ENCODE results near the gene BCOR. TPM values are rescaled to one million over a fixed set of nuclear protein-coding genes. Genes with fewer than 3 reads are reported as not detected.

Gene BCOR
- total and polyA plus RNA-seq, 9 of the 15 experiments (the other 6 are each of a cell fraction or from before 2014, with no cell fraction given): 27.5 to 113 (median 37.6) TPM

DNA sequence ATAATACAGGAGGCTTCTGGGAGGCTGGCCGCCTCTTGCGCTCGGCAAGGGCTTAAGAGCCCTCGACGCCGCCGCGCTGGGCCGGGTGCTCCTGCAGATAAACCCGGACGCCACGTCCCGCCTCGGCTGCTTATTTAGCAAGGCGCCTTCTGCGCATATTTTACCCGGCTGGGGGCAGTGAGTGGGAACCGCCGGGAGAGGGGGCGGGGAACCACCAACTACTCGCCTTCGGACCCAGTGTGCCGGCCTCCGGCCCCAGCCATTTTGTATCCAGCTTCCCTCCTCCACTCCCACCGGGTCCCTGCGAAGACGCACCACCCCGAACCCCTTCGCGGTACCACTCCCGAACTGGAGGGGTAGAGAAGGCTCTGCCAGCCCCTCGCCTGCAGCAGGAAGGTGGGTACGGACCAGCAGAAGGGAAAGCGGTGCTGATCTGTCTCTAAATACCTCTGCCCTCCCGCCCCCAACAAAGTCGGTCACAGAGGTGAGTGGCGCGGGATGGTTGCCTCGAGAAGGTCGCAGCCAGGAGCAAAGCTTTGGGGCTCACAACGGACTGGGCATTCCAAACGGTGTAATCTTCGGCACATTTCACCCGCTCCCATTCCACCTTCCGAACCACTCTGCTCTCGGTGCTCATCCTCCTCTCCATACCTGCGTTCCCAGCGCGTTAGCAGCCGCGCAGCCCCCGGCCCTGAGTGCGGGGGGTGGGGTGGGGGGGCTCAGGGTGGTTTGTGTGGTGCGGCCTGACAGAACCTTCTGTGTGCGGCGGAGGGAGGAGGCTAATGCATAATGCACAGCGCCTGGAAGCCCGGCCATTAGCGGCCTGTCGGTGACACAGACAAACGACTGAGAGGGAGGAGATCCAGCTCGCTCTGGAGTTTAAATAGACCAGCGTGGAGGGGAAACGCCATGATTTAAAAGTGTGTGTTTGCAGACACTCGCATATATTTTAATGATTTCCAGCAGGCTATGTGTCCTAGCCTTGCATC, 4.9 kb upstream of the BCOR start (continued):
- TF ChIP-seq YY1 (IDR thresholded peaks at IDR 0.05; ENCODE audit: borderline replicate concordance in 1 of 3, control insufficient read depth in 1 of 3, extremely low read depth in 1 of 3, insufficient read depth in 3 of 3, insufficient read length in 1 of 3, insufficient replicate concordance in 2 of 3, low read depth in 1 of 3, low read length in 2 of 3): peak in 1 of 3 experiments; percentile 76
- TF ChIP-seq, protein P1, sequence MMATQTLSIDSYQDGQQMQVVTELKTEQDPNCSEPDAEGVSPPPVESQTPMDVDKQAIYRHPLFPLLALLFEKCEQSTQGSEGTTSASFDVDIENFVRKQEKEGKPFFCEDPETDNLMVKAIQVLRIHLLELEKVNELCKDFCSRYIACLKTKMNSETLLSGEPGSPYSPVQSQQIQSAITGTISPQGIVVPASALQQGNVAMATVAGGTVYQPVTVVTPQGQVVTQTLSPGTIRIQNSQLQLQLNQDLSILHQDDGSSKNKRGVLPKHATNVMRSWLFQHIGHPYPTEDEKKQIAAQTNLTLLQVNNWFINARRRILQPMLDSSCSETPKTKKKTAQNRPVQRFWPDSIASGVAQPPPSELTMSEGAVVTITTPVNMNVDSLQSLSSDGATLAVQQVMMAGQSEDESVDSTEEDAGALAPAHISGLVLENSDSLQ (IDR thresholded peaks at IDR 0.05): peak; percentile 63
- TF ChIP-seq POLR2G (IDR thresholded peaks at IDR 0.05; ENCODE audit: low read depth, low read length): peak; percentile 75
- no peak for TF ChIP-seq MXI1 (IDR thresholded peaks at IDR 0.05; ENCODE audit: low read depth, low read length)
- peak; percentile 28; the same call in 1 of the 2 replicates for TF ChIP-seq CBFA2T3 (IDR thresholded peaks at IDR 0.05)
- peak; percentile 38; the same call in 1 of the 2 replicates for TF ChIP-seq L3MBTL2 (IDR thresholded peaks at IDR 0.05)
- TF ChIP-seq, protein P2, sequence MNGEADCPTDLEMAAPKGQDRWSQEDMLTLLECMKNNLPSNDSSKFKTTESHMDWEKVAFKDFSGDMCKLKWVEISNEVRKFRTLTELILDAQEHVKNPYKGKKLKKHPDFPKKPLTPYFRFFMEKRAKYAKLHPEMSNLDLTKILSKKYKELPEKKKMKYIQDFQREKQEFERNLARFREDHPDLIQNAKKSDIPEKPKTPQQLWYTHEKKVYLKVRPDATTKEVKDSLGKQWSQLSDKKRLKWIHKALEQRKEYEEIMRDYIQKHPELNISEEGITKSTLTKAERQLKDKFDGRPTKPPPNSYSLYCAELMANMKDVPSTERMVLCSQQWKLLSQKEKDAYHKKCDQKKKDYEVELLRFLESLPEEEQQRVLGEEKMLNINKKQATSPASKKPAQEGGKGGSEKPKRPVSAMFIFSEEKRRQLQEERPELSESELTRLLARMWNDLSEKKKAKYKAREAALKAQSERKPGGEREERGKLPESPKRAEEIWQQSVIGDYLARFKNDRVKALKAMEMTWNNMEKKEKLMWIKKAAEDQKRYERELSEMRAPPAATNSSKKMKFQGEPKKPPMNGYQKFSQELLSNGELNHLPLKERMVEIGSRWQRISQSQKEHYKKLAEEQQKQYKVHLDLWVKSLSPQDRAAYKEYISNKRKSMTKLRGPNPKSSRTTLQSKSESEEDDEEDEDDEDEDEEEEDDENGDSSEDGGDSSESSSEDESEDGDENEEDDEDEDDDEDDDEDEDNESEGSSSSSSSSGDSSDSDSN (IDR thresholded peaks at IDR 0.05; ENCODE audit: borderline replicate concordance in 1 of 2, low read depth in 2 of 2, low read length in 2 of 2): peak; percentile 32 to 45; a peak in 1 of 4 replicates
- TF ChIP-seq, protein P3, sequence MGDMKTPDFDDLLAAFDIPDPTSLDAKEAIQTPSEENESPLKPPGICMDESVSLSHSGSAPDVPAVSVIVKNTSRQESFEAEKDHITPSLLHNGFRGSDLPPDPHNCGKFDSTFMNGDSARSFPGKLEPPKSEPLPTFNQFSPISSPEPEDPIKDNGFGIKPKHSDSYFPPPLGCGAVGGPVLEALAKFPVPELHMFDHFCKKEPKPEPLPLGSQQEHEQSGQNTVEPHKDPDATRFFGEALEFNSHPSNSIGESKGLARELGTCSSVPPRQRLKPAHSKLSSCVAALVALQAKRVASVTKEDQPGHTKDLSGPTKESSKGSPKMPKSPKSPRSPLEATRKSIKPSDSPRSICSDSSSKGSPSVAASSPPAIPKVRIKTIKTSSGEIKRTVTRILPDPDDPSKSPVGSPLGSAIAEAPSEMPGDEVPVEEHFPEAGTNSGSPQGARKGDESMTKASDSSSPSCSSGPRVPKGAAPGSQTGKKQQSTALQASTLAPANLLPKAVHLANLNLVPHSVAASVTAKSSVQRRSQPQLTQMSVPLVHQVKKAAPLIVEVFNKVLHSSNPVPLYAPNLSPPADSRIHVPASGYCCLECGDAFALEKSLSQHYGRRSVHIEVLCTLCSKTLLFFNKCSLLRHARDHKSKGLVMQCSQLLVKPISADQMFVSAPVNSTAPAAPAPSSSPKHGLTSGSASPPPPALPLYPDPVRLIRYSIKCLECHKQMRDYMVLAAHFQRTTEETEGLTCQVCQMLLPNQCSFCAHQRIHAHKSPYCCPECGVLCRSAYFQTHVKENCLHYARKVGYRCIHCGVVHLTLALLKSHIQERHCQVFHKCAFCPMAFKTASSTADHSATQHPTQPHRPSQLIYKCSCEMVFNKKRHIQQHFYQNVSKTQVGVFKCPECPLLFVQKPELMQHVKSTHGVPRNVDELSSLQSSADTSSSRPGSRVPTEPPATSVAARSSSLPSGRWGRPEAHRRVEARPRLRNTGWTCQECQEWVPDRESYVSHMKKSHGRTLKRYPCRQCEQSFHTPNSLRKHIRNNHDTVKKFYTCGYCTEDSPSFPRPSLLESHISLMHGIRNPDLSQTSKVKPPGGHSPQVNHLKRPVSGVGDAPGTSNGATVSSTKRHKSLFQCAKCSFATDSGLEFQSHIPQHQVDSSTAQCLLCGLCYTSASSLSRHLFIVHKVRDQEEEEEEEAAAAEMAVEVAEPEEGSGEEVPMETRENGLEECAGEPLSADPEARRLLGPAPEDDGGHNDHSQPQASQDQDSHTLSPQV (IDR thresholded peaks at IDR 0.05): peak; percentile 39; the same call in 1 of the 2 replicates
- TF ChIP-seq MEIS2 (IDR thresholded peaks at IDR 0.05; ENCODE audit: partially characterized antibody): peak; percentile 47
- no peak for TF ChIP-seq HEY1 (CRISPR knock-in tag; IDR thresholded peaks at IDR 0.05; ENCODE audit: borderline replicate concordance)
- TF ChIP-seq EGR1 (conservative IDR thresholded peaks at IDR 0.05): peak; percentile 45
- no peak for TF ChIP-seq RNF2 (IDR thresholded peaks at IDR 0.05)
- TF ChIP-seq RBFOX2 (IDR thresholded peaks at IDR 0.05; ENCODE audit: low read depth, low read length): peak; percentile 78
- peak; percentile 24; the same call in 1 of the 2 replicates for TF ChIP-seq ARID1B (IDR thresholded peaks at IDR 0.05)
- peak; percentile 42 for TF ChIP-seq KDM5B (IDR thresholded peaks at IDR 0.05; ENCODE audit: insufficient replicate concordance, low read depth, low read length)
